Keratinocyte (primary cell): ENCODE results near the gene IFNA4.

Source experiments
- EZH2 ChIP-seq: IDR thresholded peaks from one replicate; pipeline ENCODE4 v1.6.1; 2012; ENCODE audit warnings: inconsistent platforms, mild to moderate bottlenecking, low read length, moderate library complexity
- TF ChIP-seq, protein P1 (sequence below), 3 experiments: IDR thresholded peaks in 1 of 3; conservative IDR thresholded peaks in 1 of 3; optimal IDR thresholded peaks in 1 of 3; 2 replicates in 2 of 3; 3 replicates in 1 of 3; pipeline versions ENCODE3 to v1.5.1; 2011; ENCODE audit warnings: low read length in 3 of 3, mild to moderate bottlenecking in 3 of 3, moderate library complexity in 2 of 3, control low read depth in 1 of 3, inconsistent platforms in 1 of 3; ENCODE audit not compliant: insufficient read depth in 2 of 3; ENCODE audit errors: extremely low read depth in 1 of 3

DNA sequence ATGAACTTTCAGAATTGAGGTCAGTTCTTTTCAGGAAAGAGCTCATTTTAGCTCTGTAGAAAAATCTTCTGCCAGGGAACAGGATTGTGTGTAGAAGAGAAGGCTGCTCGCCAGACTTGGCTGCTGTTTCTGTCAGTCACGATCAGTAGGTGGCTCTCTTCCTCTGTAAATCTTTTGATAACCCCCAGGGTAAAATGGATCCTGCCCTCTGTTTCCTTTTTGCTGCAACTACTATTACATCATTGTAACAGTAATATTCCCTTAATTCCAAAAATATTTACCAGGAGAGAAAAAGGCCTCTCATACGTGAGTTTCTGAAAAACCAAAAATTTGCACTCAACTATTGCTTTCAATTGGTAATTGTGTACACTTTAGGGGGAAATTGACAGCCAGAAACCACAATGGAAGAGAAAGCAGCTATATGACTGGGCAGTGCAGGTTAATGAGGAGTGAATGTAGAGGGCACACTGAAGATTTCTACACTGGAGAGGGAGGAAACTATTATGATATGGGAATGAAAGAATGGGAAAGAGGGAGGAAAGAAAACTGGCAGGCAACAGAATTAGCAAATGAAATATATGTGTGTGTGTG lies 33.3 kb downstream of the IFNA4 start:
- TF ChIP-seq, protein P1, sequence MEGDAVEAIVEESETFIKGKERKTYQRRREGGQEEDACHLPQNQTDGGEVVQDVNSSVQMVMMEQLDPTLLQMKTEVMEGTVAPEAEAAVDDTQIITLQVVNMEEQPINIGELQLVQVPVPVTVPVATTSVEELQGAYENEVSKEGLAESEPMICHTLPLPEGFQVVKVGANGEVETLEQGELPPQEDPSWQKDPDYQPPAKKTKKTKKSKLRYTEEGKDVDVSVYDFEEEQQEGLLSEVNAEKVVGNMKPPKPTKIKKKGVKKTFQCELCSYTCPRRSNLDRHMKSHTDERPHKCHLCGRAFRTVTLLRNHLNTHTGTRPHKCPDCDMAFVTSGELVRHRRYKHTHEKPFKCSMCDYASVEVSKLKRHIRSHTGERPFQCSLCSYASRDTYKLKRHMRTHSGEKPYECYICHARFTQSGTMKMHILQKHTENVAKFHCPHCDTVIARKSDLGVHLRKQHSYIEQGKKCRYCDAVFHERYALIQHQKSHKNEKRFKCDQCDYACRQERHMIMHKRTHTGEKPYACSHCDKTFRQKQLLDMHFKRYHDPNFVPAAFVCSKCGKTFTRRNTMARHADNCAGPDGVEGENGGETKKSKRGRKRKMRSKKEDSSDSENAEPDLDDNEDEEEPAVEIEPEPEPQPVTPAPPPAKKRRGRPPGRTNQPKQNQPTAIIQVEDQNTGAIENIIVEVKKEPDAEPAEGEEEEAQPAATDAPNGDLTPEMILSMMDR (optimal IDR thresholded peaks at IDR 0.05 in 1 of 3, IDR thresholded peaks at IDR 0.05 in 1 of 3, conservative IDR thresholded peaks at IDR 0.05 in 1 of 3; ENCODE audit: extremely low read depth in 1 of 3, insufficient read depth in 2 of 3, low read length in 3 of 3): peak; percentile 24 to 63 (median 38)
- no peak for TF ChIP-seq EZH2
